ENCODE measurements around the gene PACSIN3.

DNA sequence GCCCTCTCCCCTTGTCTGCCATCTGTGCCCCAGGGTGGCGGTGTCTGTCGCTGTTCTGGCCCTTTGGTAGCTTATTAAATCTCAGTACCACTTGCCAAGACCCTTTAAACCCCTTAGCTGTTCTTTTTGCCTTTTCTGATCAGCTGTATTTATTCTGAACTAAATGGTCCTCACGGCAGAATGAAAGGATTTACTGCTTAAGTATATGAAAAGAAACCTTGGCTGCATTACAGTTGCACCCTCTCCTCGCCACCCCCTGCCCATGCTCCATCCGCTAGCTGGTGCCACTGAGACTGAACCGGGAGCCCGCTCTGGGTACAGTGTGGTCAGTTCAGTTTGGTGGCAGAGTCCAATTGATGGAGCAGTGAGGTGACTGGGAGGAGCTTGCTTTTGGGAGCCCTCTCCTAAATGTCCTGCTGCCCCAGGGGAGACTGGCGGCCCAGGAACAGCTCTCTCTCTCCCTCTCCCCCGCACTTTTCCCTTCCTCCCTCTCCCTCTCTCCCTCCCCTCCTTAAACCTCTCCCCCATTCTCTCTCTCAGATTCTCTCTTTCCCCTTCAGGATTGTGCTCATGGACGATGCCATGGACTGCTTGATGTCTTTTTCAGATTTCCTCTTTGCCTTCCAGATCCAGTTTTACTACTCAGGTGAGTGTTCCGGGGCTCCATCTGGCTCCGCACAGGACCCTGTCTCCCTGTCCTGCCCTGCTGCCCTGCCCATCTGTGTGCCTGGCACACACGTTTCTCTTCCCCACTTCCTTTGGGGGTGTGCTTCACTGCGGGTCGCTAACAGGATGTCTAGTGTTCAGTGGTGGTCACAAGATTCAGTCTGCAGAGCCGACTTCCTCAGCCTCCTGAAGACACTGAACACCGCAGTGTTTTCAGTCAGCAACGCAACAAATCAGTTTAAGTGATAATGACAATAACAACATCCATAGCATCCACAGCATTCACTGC, 31.3 kb downstream of the PACSIN3 start:
- TF ChIP-seq, protein P1, sequence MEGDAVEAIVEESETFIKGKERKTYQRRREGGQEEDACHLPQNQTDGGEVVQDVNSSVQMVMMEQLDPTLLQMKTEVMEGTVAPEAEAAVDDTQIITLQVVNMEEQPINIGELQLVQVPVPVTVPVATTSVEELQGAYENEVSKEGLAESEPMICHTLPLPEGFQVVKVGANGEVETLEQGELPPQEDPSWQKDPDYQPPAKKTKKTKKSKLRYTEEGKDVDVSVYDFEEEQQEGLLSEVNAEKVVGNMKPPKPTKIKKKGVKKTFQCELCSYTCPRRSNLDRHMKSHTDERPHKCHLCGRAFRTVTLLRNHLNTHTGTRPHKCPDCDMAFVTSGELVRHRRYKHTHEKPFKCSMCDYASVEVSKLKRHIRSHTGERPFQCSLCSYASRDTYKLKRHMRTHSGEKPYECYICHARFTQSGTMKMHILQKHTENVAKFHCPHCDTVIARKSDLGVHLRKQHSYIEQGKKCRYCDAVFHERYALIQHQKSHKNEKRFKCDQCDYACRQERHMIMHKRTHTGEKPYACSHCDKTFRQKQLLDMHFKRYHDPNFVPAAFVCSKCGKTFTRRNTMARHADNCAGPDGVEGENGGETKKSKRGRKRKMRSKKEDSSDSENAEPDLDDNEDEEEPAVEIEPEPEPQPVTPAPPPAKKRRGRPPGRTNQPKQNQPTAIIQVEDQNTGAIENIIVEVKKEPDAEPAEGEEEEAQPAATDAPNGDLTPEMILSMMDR (IDR thresholded peaks at IDR 0.05), result no peak
- TF ChIP-seq POLR2A (IDR thresholded peaks at IDR 0.05) (no peak), POLR2AphosphoS5 (IDR thresholded peaks at IDR 0.05) (no peak), EP300 (IDR thresholded peaks at IDR 0.05) (no peak)

Data from sigmoid colon (tissue), 4 donors.